ENCODE measurements around the gene C22orf31. TPM values are rescaled to one million over a fixed set of nuclear protein-coding genes. Genes with fewer than 3 reads are reported as not detected.

Gene C22orf31
- total RNA-seq, 2 donors from 2014 or later: not detected

DNA sequence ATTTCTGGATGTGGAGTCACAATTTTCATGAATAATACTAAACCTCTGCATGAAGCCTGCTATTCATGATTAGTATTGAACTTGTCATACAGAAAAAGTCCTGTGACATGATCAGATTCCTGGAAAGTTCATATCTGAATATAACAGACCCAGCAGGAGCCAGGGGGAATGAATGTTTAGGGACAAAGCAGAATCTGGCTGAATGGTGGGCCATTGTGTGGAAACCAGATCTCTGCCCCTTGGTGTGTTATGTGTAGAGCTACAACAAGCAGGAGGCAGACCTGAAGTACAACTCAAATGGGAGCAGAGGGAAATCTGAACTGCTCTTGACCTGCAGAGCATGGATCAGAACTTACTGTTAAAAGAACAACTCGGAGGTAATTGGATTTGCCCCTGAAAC, 41.5 kb upstream of the C22orf31 start:
- peaks cover 21% of the 10 kb centered on the region for H3K4me1 Mint-ChIP-seq
- H3K9me3 Mint-ChIP-seq: no peaks in the 10 kb centered on the region
- H3K27me3 Mint-ChIP-seq (ENCODE audit: insufficient read depth): no peaks in the 10 kb centered on the region
- Histone ChIP-seq H3K27me3 (ENCODE audit: control insufficient read depth, insufficient read depth, low read length, poor library complexity, severe bottlenecking) (no peaks in the 10 kb centered on the region), H3K27ac (ENCODE audit: low read depth, low read length) (peak overlapping the region; percentile 80), H3K36me3 (ENCODE audit: control insufficient read depth, insufficient read depth, low read length) (no peaks in the 10 kb centered on the region), H3K4me3 (ENCODE audit: low read length) (no peak overlapping the region), H3K9me3 (ENCODE audit: control insufficient read depth, low read length) (no peaks in the 10 kb centered on the region), H3K4me1 (ENCODE audit: control insufficient read depth, insufficient read depth, low read length) (no peaks in the 10 kb centered on the region), H3K9ac (ENCODE audit: extremely low read depth, low read length, poor library complexity, severe bottlenecking) (no peak overlapping the region)
- H3K36me3 Mint-ChIP-seq (ENCODE audit: low read depth): peaks cover 11% of the 10 kb centered on the region
- DNase-seq: no peak
- no peak overlapping the region for H3K27ac Mint-ChIP-seq
- no peak for TF ChIP-seq CTCF (conservative IDR thresholded peaks at IDR 0.05)
- H3K4me3 Mint-ChIP-seq: no peak overlapping the region
- 74 to 85% methylated on average over 1 of the region's 1 CpG for WGBS, 2 experiments (ENCODE audit: insufficient coverage in 1 of 2, insufficient read length in 1 of 2)

- no peaks in the 10 kb centered on the region for H3K4me1 ChIP-seq (ENCODE audit: control insufficient read depth, insufficient read depth, low read length)
- Mint-ChIP-seq H3K36me3 (ENCODE audit: low read depth) (peaks cover 11% of the 10 kb centered on the region), H3K9me3 (no peaks in the 10 kb centered on the region), H3K27ac (no peak overlapping the region), H3K4me3 (no peak overlapping the region), H3K4me1 (peaks cover 23% of the 10 kb centered on the region), H3K27me3 (ENCODE audit: insufficient read depth) (no peaks in the 10 kb centered on the region)
- DNase-seq: no peak
- H3K9me3 ChIP-seq (ENCODE audit: control insufficient read depth, low read length): no peaks in the 10 kb centered on the region
- H3K27me3 ChIP-seq (ENCODE audit: control insufficient read depth, insufficient read depth, low read length, poor library complexity, severe bottlenecking): no peaks in the 10 kb centered on the region
- WGBS, 2 experiments (ENCODE audit: insufficient coverage in 1 of 2, insufficient read length in 1 of 2): 100% methylated on average over 2 of the region's 2 CpGs
- no peaks in the 10 kb centered on the region for H3K36me3 ChIP-seq (ENCODE audit: control insufficient read depth, insufficient read depth, low read length)
- no peak for TF ChIP-seq CTCF (conservative IDR thresholded peaks at IDR 0.05)
- H3K9ac ChIP-seq (ENCODE audit: extremely low read depth, low read length, poor library complexity, severe bottlenecking): no peak overlapping the region
- H3K27ac ChIP-seq (ENCODE audit: low read depth, low read length): peak overlapping the region; percentile 80
- no peak overlapping the region for H3K4me3 ChIP-seq (ENCODE audit: low read length)
Measured at GRCh38 chr22:29102300-29102699, 40.7 kb upstream of the C22orf31 start.

GRCh38 chr22:29098296-29098695, 36.7 kb upstream of the C22orf31 start:
- Mint-ChIP-seq H3K4me3 (no peak overlapping the region), H3K4me1 (peaks cover 24% of the 10 kb centered on the region), H3K36me3 (ENCODE audit: low read depth) (peaks cover 18% of the 10 kb centered on the region), H3K27me3 (ENCODE audit: insufficient read depth) (no peaks in the 10 kb centered on the region), H3K9me3 (no peaks in the 10 kb centered on the region), H3K27ac (no peak overlapping the region)
- 84 to 94% methylated on average over 2 of the region's 2 CpGs for WGBS, 2 experiments (ENCODE audit: insufficient coverage in 1 of 2, insufficient read length in 1 of 2)
- Histone ChIP-seq H3K4me3 (ENCODE audit: low read length) (no peak overlapping the region), H3K27me3 (ENCODE audit: control insufficient read depth, insufficient read depth, low read length, poor library complexity, severe bottlenecking) (no peaks in the 10 kb centered on the region), H3K9me3 (ENCODE audit: control insufficient read depth, low read length) (no peaks in the 10 kb centered on the region), H3K27ac (ENCODE audit: low read depth, low read length) (no peak overlapping the region), H3K4me1 (ENCODE audit: control insufficient read depth, insufficient read depth, low read length) (peaks cover 5% of the 10 kb centered on the region), H3K36me3 (ENCODE audit: control insufficient read depth, insufficient read depth, low read length) (peaks cover 2% of the 10 kb centered on the region), H3K9ac (ENCODE audit: extremely low read depth, low read length, poor library complexity, severe bottlenecking) (no peak overlapping the region)
- TF ChIP-seq CTCF (conservative IDR thresholded peaks at IDR 0.05): no peak
- DNase-seq: no peak
